Stimulated activated CD8-positive, alpha-beta memory T cell treated with anti-CD3 and anti-CD28 coated beads, Interleukin-12 subunit alpha, Interleukin-12 subunit beta, amount 100 ng/mL, for 4 hours (primary cell): ENCODE results near the gene TRPM3.

Experiments
- DNase-seq: peaks from one replicate; pipeline ENCODE4 v3.0.0-alpha.2; 2020; ENCODE audit warnings: low read depth

Gene TRPM3

DNA sequence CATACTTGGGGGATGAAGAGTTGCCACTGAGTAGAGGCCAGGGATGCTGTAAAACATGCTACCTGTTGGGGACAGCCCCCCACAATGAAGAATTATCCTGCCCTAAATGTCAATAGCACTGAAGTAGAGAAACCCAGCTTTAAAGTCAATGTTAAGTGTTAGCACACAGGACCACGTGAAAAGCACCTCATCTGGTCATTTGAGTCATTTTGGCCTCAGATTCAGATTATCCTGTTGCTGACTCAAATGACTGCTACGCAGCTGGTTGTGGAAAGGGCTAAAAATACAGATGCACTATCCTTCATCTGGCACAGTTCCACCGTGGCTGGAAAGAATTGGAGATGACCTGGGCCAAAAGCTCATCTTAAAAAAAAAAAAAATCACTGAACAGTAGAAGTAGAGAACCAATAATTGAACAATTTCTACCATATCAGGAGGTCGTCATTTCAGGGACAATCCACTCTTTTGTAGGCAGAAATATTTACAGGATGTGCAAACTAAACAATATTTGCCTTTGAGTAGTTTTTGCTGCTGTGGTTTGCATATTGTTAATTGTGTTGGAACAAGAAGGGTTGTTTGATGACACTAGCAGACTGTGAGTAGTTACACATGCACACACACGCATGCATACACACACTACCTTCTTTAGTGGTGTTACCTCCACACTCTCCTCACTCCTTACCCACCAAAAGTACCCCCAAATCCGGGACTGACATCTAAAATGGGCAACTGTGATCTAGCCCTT, 511.7 kb downstream of the TRPM3 start:
- no peak for DNase-seq

DNA sequence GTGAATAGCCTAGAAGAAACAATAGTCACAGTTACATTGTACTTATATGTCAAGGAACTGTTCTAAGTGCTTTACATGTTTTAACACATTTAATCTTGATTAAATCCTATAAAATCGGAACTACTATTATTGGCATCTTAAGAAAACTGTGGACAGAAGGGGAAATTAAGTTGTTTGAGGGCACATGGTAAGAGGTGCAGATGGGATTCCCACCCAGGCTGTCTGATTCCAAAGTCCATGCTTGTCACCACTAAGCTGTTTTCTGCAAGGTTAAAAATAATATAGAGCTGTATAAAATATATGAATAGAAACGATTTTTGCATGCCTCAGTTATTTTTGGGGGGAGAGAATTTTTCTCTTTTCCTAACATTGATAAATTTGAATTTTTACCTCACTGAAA, 512.4 kb downstream of the TRPM3 start:
- DNase-seq = no peak

DNA sequence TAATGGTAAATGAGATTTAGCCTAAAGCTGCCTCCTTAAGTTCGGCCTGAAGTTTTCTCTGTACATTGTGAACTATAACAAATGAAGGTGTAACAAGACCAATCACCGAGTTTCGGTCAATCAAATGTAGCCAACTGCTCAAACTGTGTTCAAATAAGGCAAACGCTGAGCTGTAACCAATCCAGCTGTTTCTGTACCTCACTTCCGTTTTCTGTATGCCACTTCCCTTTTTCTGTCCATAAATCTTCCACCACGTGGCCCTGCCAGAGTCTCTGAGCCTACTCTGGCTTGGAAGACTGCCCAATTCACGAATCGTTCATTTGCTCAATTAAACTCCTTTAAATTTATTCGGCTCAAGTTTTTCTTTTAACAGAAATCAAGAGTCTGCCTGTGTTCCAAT, 513.5 kb downstream of the TRPM3 start:
- DNase-seq = no peak

DNA sequence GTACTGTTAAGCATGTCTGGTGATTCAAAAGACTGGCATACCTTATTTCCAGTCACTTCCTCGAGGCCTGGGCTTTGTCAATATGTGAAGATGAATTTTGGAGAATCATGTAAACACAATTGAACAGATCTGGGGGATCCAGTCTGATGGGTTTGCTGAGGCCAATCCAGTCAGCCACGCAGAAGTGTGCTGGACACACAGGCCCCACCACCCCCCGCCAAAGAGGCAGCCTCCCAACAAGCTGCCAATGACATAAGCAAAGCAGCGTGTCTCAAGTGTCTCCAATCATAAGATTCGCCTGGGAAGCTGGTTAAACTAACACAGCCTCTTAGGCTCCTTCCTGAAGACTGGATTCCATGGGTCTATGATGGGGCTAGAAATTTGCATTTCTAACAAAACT, 514.1 kb downstream of the TRPM3 start:
- DNase-seq = no peak

DNA sequence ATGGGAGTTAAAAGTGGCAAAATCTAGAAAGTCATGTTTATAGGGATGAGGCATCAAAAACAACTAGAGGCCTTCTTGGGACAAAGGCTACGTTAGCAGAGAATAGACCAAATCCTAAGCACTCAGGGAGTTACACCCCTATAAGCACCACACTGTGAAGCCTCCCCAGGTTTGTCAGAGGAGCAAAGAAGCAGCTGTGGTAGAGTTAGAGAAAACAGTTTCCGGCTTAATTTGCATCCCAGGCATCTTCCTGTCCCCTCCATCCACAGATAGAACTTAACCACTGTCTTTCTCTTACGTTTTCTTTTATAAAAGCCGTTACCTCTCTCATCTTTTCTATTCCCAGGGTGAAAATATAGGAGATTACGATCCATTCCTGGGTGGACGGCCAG, 518.4 kb downstream of the TRPM3 start:
- no peak for DNase-seq

DNA sequence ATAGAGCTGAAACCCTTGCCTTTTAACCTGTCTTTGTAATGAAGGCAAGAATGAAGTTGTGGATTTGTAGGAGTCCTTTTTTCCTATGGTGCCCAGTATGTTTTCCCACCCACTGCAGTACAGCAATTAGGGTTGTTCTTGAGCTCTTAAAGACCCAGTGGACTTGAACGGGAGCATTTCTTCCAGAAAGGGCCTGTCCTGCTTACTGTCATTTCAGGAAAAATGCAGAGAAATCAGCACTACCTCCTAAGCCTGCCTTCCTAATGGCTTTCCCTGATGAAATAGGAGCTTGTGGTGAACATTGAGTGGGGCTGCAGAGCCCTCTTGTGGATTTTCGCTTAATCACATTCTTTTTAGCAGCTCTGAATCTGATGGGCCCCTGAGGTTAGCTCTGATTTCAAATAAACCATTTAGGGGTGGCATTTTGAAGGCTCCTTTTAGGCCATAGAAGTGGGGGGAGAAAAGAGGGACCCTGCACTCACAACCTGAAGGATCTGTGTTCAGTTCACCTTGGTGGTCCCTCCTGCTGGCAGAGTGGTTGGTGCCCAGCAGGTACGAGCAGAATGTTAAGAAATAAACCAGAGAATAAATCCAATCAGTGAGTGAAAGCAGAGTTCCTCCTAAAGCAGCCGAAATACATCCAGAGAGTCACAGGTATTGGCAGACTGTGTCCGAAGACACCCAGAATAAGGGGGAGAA, 519.0 kb downstream of the TRPM3 start:
- DNase-seq = peak; percentile 8

DNA sequence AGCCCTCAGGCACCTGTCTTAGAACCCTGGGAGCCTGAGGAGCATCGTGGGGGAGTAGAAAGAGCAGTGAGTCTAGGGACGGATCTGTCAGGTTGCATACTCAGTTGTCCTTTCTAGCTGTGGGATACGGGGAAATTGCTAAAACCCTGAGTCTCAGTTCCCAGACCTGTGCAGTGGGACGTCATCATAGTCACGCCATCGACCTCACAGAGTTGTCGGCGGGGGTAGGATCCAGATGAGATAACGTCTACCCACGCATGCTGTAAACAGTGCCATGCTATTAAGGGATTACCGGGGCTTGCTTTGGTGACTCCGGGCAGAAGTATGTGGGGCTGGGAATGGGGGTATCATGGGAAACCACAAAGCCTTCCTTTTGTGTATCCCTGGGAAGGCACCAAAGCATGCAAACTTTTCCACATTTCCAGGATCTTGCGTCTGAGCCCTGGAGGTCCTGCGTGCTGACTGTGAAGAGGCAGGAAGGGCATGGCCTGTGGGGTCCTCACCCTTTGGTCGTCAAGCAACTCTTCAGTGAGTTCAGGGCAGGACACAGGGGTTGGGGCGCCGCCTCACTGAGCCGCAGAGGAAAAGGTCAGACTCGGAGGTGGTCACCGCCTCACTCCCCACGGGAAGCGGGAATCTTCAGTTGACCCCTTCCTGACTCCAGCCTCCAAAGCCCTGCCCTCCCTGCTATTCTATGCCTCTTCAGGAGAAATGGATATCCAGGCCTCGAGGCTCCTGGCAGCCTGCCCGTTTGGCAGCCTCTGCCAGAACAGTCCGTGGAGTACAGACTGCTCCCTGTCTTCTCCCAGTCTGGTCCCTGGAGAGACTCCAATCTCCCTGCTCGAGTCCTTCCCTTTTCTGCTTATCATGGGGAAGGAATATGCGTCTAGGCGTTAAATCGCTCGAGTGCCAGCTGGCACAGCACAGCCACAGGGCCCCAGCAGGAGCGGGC, 520.1 kb downstream of the TRPM3 start:
- DNase-seq = no peak

DNA sequence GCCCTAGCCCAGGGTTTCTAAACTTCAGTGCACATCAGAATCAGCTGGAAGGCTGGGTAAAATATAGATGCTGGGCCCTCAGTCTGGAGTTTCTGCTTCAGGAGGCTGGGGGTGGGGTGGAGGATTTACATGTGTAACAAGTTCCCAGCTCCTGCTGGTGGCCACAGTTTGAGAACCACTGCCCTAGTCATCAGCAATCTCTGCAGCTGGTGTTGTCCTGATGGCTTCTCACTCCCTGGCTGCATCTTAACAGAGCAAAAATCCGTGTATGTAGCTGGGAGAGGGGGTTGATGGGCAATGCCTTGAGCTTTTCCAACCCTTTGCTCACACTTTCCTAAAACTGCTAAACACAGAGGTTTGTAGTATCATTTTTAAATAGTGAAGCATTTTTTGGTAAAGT, 520.9 kb downstream of the TRPM3 start:
- DNase-seq = no peak

DNA sequence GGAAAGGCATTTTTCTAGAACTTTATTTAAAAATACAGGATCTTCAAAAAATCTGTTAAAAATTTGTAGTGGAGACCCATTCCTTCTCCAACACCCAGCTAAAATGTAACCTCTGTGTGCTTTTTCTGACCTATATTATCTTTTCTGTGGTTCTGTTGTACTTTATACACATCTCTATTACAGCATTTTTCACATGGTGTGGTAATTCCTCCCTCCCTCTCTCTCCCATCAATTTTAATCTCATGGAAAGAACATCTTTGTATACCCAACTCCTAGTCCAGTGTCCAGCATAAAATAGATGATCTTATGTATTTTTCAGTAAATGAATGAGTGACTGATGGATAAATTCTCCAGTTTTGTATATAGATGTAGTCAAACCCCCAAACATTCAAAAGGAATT, 523.5 kb downstream of the TRPM3 start:
- no peak for DNase-seq

DNA sequence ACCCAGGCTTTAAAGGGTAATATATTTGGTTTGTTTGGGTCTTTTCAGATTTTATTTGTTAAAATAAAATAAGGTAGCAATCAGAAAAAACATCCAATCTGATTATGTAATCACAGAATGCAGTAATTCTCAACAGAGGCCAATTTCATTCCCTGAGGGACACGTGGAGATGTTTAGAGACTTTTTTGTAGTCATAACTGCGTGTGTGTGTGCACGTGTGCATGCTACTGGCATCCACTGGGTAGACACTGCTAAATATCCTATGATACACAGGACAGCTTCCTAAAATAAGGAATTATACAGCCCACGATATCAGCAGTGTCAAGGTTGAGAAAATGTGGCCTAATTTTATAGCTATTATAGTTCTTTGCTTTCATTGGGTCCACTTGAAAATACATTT, 526.2 kb downstream of the TRPM3 start:
- DNase-seq = no peak

DNA sequence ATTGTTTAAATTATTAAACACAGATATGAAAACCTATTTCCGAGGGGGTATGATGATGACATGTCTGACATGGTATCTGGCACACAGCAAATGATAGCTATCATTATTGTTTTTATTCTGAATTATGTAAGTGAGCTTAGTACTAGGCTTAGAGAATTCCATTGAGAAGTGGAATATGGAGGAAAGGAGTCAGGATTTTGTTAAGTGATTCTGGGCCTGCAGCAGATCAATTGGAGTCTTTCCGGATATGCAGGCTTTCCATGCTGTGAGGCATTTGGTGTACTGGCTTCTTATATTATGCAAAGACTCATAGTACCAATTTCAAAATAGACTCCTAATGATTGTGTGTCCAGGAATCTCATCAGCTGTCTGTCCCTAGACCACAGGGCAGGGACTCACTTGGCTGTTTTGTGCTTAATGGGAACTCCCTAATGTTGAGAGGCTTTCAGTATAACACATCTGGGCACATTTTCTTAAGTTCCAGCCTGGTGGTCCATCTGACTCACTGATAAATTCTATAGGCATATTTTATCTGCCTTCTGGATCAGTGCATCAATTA, 527.0 kb downstream of the TRPM3 start:
- no peak for DNase-seq

DNA sequence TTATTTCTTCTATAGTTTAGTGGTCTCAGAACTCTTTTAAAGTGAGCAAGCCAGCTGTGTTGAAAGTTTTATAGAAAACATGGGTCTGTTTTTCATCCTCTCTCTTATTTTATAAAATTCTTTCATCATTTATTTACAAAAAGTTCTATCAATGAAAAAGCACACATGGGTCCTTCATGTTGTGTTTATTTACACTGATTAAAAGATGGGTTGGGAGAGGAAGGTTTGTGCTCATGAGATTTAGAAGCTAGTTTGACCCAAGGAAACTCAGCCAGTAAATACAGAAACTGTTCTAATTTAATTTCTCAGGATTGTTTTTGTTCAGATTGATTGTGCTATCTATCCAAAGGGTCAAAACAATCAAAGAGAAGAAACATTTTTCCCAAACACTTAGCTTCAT, 528.2 kb downstream of the TRPM3 start:
- no peak for DNase-seq

DNA sequence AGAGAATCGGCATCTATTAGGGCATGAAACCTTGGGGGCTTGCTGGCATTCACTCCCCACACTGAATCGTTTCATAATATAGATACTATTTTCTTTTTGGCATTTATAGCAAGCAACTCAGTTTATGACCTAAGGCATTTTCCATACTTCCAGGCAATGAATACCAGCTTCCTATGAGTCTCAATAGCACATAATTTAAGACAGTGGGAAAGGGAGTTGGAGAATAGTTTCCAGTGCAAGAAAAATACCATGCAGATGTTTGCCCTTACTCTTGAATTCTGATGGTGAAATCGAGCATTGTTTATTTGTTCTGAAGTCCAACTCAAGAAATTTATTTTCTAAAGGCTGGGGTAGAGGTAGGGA, 531.1 kb downstream of the TRPM3 start:
- no peak for DNase-seq

DNA sequence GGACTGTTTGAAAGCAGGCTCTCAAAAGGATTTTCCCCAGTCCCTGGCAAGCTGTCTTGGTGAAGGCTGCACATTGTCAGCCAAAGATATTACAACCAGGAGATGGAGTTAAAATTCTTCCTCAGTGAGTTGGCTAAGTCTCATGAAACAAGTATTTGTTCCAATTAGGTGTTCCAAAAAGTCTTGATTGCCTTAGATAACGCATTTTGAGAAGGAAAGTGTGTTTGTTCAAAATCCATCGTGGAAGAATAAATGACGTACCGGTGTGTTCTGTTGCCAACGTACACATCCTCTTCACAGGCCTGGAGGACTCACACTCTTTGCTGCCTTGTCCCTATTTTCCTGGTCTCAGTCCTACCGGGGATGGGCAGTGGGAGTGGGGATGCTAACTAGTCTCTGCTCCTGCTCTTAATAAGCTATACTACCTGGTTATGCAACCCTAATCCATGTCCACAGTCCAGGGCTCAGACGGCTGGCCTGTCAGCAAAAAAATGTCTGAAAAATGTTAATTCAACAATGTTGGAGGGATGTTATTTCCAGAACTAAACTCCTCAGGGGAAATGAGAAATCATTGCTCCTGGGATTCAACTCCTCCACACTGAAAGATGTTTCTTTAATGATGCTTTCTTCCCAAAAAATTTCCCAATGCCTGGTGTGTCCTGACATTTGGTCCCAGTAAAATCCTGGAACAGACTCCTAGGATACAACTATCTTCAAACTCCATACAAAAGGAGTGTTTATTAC, 531.7 kb downstream of the TRPM3 start:
- no peak for DNase-seq

DNA sequence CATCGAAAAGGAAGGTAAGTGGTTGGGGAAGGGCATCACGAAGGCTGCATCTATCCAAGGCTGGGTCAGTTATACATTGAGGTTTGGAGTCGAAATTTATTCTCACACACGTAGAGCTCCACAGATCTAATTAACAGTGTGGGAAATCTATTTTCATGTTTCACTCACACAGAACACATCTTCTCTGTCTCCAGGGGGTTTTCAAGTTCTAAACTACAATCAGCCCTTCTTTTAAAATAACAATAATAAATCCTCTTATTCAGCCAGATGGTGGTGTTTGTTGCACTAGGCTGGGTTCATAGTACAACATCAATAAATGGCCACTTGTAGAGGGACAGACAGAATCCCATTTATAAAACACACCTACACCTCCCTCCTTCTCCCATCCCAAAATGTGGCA, 532.4 kb downstream of the TRPM3 start:
- DNase-seq = no peak

DNA sequence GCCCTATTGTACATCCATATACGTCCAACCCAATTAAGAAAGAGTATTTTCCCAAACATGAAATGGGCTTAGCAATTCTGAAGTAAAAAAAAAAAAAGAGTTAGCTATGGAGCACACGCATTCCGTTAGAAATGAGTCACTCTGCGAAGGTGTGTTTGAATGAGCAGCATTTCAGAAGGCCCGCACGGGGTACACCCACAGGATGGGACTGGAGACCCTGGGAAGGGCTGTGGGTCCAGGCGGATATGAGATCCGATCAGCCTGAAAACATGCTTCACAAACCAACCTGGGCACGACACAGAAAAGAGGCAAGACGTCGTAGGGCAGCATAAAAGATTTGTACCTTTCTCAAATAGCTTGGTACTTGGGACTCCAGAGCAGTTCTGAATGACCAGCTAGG, 533.0 kb downstream of the TRPM3 start:
- no peak for DNase-seq

DNA sequence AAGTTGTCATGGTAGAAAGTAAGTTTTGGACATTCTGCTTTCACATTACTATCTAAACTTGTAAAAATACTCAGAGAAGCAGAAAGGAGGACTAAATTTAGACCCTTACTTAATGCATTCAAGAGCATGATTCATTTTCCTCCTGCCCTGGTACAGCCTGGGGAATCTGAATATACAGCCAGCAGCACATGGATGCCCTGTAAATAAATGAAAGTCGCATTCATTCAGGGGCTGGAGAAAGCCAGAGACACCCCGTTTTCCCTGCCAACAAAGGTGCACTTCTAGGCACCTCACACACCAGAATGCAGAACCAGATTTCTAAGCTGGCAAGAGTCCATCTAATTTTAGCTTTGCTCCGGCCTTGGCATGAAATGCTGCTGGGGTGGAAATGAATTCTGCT, 534.2 kb downstream of the TRPM3 start:
- no peak for DNase-seq

DNA sequence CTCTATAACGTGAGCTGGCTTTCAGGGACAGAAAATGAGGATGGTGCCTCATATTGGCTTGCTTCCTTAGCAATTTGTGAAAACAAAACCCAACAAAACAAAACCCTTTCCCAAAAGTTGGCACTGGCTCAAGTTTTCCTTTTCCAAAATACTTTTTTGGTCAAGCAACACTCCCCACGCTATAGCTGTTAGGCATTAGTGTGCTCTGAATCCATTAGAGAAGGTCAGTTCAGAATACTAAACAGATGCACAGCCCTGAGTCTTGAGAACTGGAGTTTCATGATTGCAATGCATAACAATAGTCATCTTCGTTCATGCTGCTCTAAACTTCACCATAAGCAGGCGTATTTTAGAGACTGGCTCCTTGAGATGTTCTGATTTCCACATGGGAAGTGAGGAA, 534.9 kb downstream of the TRPM3 start:
- DNase-seq = no peak

DNA sequence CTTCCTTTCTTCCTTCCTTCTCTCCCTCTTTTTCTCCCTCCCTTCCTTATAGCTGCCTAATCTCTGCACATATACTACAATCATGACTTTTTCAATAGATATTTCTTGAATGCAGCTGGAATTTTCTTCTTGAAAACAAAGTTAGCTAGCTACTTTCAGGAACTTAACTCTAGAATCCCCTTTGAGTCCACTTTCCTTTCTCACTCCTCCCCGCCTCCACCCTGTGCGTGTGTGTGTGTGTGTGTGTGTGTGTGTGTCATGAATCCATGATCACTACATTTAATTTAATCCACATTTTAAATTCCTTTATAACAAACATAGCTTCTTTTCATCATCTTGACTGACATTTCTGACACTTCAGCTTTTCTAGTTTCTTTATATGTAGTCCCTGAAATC, 539.5 kb downstream of the TRPM3 start:
- no peak for DNase-seq

DNA sequence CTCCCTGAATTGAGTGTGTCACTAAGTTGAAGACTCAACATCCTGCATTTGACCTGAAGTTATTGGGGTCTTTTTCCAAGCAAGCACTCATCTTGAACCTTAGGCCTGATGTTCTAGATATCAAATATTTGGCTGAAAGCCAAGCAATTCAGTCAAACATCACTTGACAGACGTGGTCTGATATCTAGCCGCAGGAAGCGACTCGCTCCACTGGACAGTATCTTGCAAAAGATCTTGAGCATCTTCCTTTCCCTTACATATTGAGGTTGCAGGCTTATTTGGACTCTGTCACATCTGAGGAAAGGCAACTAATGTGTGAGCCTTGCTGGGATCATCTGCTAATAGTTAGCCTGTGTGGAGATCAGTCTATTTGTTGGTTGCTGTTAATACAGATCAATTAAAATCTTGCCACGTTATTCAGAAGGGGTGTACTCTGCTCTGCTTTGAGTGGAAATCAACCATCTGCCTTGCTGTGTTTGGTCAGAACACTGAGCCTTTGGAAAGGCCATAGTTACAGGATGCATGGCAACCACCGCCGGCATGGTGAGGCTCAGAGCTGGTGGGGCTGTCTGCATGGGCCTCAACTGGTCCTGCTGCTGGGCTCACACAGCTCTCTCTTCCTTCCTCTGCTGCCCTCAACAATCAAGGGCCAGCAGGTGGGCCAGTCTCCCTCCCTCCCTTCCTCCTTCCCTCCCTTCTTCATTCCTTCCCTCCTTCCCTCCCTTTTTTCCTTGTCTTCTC, 540.0 kb downstream of the TRPM3 start:
- no peak for DNase-seq

DNA sequence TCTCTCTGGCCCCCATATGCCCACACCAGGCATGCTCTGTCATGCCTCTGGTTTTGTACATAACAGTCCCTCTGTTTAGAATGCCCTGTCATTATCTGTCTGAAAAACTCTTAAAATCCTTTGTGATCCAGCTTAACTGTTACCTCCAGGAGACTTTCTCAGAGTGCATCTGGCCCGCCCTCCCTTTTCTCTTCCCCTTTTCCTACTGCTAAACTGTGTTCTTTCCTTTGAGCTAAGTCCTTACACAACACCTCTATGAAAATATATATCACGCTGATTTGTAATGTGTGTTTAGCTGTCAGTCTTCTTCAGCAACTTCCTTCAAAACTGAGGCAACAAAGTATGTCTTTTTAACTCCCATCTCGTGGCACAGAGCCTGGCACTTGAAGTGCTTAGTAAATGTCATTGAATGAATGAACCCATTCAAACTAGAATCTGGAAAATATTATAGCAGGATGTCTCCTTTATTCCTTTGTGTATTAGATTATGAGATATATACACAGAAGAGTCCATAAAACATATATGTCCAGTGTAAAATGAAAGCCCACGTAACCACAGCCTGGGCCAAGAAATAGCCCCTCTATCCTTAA, 540.7 kb downstream of the TRPM3 start:
- DNase-seq = no peak
